ENCODE results near the gene ROBO1.

The ROBO1 gene

GRCh38 chr3:79423417-79423816 is 344.4 kb downstream of the ROBO1 start:
- H3K4me3 ChIP-seq (ENCODE audit: control insufficient read depth, low read depth, low read length): no peak overlapping the region
- DNase-seq (ENCODE audit: low read depth): no peak
- TF ChIP-seq CTCF (conservative IDR thresholded peaks at IDR 0.05; ENCODE audit: control insufficient read depth, insufficient read depth, low read depth, low read length): no peak

- no peak overlapping the region for H3K4me3 ChIP-seq (ENCODE audit: control insufficient read depth, low read depth, low read length)
- no peak for TF ChIP-seq CTCF (conservative IDR thresholded peaks at IDR 0.05; ENCODE audit: control insufficient read depth, insufficient read depth, low read depth, low read length)
- DNase-seq (ENCODE audit: low read depth): no peak
Measured at GRCh38 chr3:79421273-79421672, 346.5 kb downstream of the ROBO1 start.

GRCh38 chr3:79418855-79419621 is 348.8 kb downstream of the ROBO1 start:
- H3K4me3 ChIP-seq (ENCODE audit: control insufficient read depth, low read depth, low read length): no peak overlapping the region
- TF ChIP-seq CTCF (conservative IDR thresholded peaks at IDR 0.05; ENCODE audit: control insufficient read depth, insufficient read depth, low read depth, low read length): no peak
- peak; percentile 10 for DNase-seq (ENCODE audit: low read depth)

DNA sequence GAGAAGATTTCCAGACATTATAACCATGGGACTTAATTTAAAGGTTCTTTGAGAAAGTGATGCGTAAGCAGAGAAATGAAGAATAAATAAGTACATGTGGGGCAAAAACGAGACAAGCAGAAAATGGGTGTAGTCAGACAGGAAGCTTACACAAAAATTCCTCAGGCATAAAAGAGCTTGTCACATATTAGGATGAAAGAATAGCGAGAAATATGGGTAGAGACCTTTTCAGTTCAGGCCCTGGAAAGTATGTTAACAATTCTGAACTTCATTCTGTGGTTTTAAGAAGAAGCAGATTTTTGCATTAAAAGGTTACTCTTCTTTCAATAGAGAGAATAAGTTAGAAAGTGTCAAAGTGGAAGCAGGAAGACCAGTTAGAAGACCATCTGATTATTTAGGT is 352.4 kb downstream of the ROBO1 start:
- no peak overlapping the region for H3K4me3 ChIP-seq (ENCODE audit: control insufficient read depth, low read depth, low read length)
- DNase-seq (ENCODE audit: low read depth): no peak
- TF ChIP-seq CTCF (conservative IDR thresholded peaks at IDR 0.05; ENCODE audit: control insufficient read depth, insufficient read depth, low read depth, low read length): no peak

DNA sequence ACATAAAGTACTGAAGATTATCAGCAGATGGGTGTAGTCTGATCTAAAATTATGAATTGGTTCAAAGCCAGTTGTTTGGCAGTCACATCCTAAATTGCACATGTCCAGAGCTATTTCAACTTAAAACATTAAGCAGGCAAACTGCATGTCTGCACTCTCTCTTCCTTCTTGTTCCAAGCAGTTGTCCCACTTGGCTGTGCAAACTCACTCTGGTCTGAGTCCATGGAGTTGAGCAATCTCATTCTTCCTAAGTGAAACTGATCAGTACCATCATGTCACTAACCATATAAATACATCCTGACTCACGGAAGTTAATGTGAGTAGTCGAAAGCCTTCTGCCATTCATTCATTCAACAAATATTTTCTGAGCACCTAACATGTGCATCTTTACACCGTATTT is 353.0 kb downstream of the ROBO1 start:
- peak; percentile 80 for DNase-seq (ENCODE audit: low read depth)
- TF ChIP-seq CTCF (conservative IDR thresholded peaks at IDR 0.05; ENCODE audit: control insufficient read depth, insufficient read depth, low read depth, low read length): no peak
- no peak overlapping the region for H3K4me3 ChIP-seq (ENCODE audit: control insufficient read depth, low read depth, low read length)

DNA sequence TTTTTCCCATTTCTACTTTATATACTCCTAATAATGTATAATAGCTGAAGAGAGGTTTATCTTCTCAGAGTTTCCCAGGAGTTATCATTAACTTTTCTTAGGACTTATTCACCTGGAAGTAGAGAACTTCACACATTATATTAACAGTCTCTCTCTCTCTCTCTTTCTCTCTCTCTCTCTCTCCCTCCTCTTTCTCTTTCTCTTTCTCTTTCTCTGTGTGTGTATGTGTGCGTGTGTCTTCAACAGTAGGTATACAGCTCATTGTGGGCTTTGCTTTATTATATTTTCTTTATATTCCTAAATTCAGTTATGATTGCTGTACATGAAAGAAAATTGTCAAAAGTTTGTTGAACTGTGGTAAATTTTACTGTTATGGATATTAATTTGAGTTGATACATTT is 353.8 kb downstream of the ROBO1 start:
- no peak for DNase-seq (ENCODE audit: low read depth)
- TF ChIP-seq CTCF (conservative IDR thresholded peaks at IDR 0.05; ENCODE audit: control insufficient read depth, insufficient read depth, low read depth, low read length): no peak
- H3K4me3 ChIP-seq (ENCODE audit: control insufficient read depth, low read depth, low read length): no peak overlapping the region
